Measurements from ENCODE around the gene RAPGEF1. TPM values are rescaled to one million over a fixed set of nuclear protein-coding genes. Genes with fewer than 3 reads are reported as not detected.

RAPGEF1 gene
- total and polyA plus RNA-seq, 2 of the 13 experiments (the other 11 are each of a cell fraction or from before 2014, with no cell fraction given) = 21.2 to 38.9 TPM

- TF ChIP-seq HIC2 (CRISPR knock-in tag; IDR thresholded peaks at IDR 0.05; ENCODE audit: low read depth) (no peak), CTCF (CRISPR knock-in tag; IDR thresholded peaks at IDR 0.05) (no peak), BATF2 (CRISPR knock-in tag; IDR thresholded peaks at IDR 0.05) (no peak)
- TF ChIP-seq, protein P1, sequence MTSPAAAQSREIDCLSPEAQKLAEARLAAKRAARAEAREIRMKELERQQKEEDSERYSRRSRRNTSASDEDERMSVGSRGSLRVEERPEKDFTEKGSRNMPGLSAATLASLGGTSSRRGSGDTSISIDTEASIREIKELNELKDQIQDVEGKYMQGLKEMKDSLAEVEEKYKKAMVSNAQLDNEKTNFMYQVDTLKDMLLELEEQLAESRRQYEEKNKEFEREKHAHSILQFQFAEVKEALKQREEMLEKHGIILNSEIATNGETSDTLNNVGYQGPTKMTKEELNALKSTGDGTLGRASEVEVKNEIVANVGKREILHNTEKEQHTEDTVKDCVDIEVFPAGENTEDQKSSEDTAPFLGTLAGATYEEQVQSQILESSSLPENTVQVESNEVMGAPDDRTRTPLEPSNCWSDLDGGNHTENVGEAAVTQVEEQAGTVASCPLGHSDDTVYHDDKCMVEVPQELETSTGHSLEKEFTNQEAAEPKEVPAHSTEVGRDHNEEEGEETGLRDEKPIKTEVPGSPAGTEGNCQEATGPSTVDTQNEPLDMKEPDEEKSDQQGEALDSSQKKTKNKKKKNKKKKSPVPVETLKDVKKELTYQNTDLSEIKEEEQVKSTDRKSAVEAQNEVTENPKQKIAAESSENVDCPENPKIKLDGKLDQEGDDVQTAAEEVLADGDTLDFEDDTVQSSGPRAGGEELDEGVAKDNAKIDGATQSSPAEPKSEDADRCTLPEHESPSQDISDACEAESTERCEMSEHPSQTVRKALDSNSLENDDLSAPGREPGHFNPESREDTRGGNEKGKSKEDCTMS (CRISPR knock-in tag; conservative IDR thresholded peaks at IDR 0.05) = no peak
These were observed 17.7 kb upstream of the RAPGEF1 start (continued) for GRCh38 chr9:131757549-131757948.
